Measurements from ENCODE around the gene DUXB. TPM values are rescaled to one million over a fixed set of nuclear protein-coding genes. Genes with fewer than 3 reads are reported as not detected.

Gene DUXB
- total and polyA plus RNA-seq, 4 donors = 0.42 TPM; not detected in 3

GRCh38 chr16:75697571-75697970 is 3.7 kb downstream of the DUXB start:
- 88% methylated on average over 5 of the region's 5 CpGs for WGBS
- DNase-seq (ENCODE audit: low spot score) = no peak
- H3K27ac ChIP-seq (ENCODE audit: low read depth in 1 of 2, low read length in 2 of 2) = no peak overlapping the region
- H3K36me3 ChIP-seq (ENCODE audit: control insufficient read depth in 4 of 4, insufficient read depth in 3 of 4, low read depth in 1 of 4, low read length in 3 of 4) = no peaks in the 10 kb centered on the region
- H3K27me3 ChIP-seq (ENCODE audit: control insufficient read depth in 4 of 4, insufficient read depth in 4 of 4, low read length in 3 of 4) = no peaks in the 10 kb centered on the region
- no peak overlapping the region for H3K4me3 ChIP-seq (ENCODE audit: low read depth in 1 of 3, low read length in 3 of 3)
- no peaks in the 10 kb centered on the region for H3K4me1 ChIP-seq (ENCODE audit: control insufficient read depth in 4 of 4, insufficient read depth in 4 of 4, low read length in 3 of 4)
- H3K9ac ChIP-seq (ENCODE audit: low read depth in 1 of 2, low read length in 2 of 2) = no peak overlapping the region
- H3K9me3 ChIP-seq (ENCODE audit: control insufficient read depth in 4 of 4, low read length in 3 of 4) = no peaks in the 10 kb centered on the region
- TF ChIP-seq HNF4A (conservative IDR thresholded peaks at IDR 0.05) (no peak), FOXA2 (IDR thresholded peaks at IDR 0.05) (no peak), HNF4G (IDR thresholded peaks at IDR 0.05) (no peak), MAX (IDR thresholded peaks at IDR 0.05) (no peak)

GRCh38 chr16:75695708-75696107 is 5.6 kb downstream of the DUXB start:
- 83% methylated on average over 6 of the region's 6 CpGs for WGBS

GRCh38 chr16:75687361-75687760 is 13.9 kb downstream of the DUXB start:
- Histone ChIP-seq H3K4me3 (ENCODE audit: low read depth in 1 of 3, low read length in 3 of 3) (no peak overlapping the region), H3K9ac (ENCODE audit: low read depth in 1 of 2, low read length in 2 of 2) (no peak overlapping the region), H3K9me3 (ENCODE audit: control insufficient read depth in 4 of 4, low read length in 3 of 4) (no peaks in the 10 kb centered on the region), H3K36me3 (ENCODE audit: control insufficient read depth in 4 of 4, insufficient read depth in 3 of 4, low read depth in 1 of 4, low read length in 3 of 4) (no peaks in the 10 kb centered on the region), H3K4me1 (ENCODE audit: control insufficient read depth in 4 of 4, insufficient read depth in 4 of 4, low read length in 3 of 4) (no peaks in the 10 kb centered on the region), H3K27ac (ENCODE audit: low read depth in 1 of 2, low read length in 2 of 2) (no peak overlapping the region), H3K27me3 (ENCODE audit: control insufficient read depth in 4 of 4, insufficient read depth in 4 of 4, low read length in 3 of 4) (no peaks in the 10 kb centered on the region)
- no peak for TF ChIP-seq FOXA1 (IDR thresholded peaks at IDR 0.05)
- no peak for TF ChIP-seq RXRA (IDR thresholded peaks at IDR 0.05)
- no peak for TF ChIP-seq NR2F2 (IDR thresholded peaks at IDR 0.05)
- no peak for TF ChIP-seq YY1 (IDR thresholded peaks at IDR 0.05)
- no peak for TF ChIP-seq REST (IDR thresholded peaks at IDR 0.05)
- no peak for TF ChIP-seq RAD21 (IDR thresholded peaks at IDR 0.05)
- no peak for TF ChIP-seq HNF4G (IDR thresholded peaks at IDR 0.05)
- TF ChIP-seq FOXA2 (IDR thresholded peaks at IDR 0.05) = no peak
- no peak for TF ChIP-seq SP1 (IDR thresholded peaks at IDR 0.05)
- TF ChIP-seq ATF3 (IDR thresholded peaks at IDR 0.05) = no peak
- no peak for DNase-seq (ENCODE audit: low spot score)

More at GRCh38 chr16:75695708-75696107, 5.6 kb downstream of the DUXB start:
- Histone ChIP-seq H3K4me1 (ENCODE audit: control insufficient read depth in 4 of 4, insufficient read depth in 4 of 4, low read length in 3 of 4) (no peaks in the 10 kb centered on the region), H3K27ac (ENCODE audit: low read depth in 1 of 2, low read length in 2 of 2) (no peak overlapping the region), H3K27me3 (ENCODE audit: control insufficient read depth in 4 of 4, insufficient read depth in 4 of 4, low read length in 3 of 4) (no peaks in the 10 kb centered on the region), H3K4me3 (ENCODE audit: low read depth in 1 of 3, low read length in 3 of 3) (no peak overlapping the region), H3K9me3 (ENCODE audit: control insufficient read depth in 4 of 4, low read length in 3 of 4) (no peaks in the 10 kb centered on the region), H3K9ac (ENCODE audit: low read depth in 1 of 2, low read length in 2 of 2) (no peak overlapping the region), H3K36me3 (ENCODE audit: control insufficient read depth in 4 of 4, insufficient read depth in 3 of 4, low read depth in 1 of 4, low read length in 3 of 4) (no peaks in the 10 kb centered on the region)
- TF ChIP-seq RAD21 (IDR thresholded peaks at IDR 0.05) = no peak
- no peak for TF ChIP-seq ATF3 (IDR thresholded peaks at IDR 0.05)
- no peak for DNase-seq (ENCODE audit: low spot score)

Data from liver (tissue), 9 donors.